SK-N-SH (cell line): Measurements from ENCODE around the gene HMGCS1.

Experiments
- CTCF ChIP-seq: fragments of 200-600 bp; sonication (generic); IDR thresholded peaks from 2 replicates; pipeline ENCODE4 v1.6.1; 2017; ENCODE audit warnings: antibody characterized with exemption, mild to moderate bottlenecking, moderate library complexity
- EP300 ChIP-seq, 2 experiments: IDR thresholded peaks; 2 replicates each; pipeline versions ENCODE4 v1.4.0 to v1.6.1; 2012; ENCODE audit warnings: borderline replicate concordance in 1 of 2, low read depth in 1 of 2, low read length in 1 of 2
- EZH2phosphoT487 ChIP-seq: fragments of 200-600 bp; sonication (generic); IDR thresholded peaks from 2 replicates; pipeline ENCODE4 v1.6.1; 2017; ENCODE audit warnings: low read depth, mixed run types, mild to moderate bottlenecking, antibody characterized with exemption, moderate library complexity, borderline replicate concordance
- FOXM1 ChIP-seq: IDR thresholded peaks from 2 replicates; pipeline ENCODE4 v1.4.0; 2012; ENCODE audit warnings: low read depth, mild to moderate bottlenecking
- GABPA ChIP-seq: IDR thresholded peaks from 2 replicates; pipeline ENCODE4 v1.4.0; 2012; ENCODE audit warnings: low read depth, mild to moderate bottlenecking
- MAX ChIP-seq: IDR thresholded peaks from 2 replicates; pipeline ENCODE4 v1.4.0; 2012; ENCODE audit warnings: low read depth
- NRF1 ChIP-seq: IDR thresholded peaks from 2 replicates; pipeline ENCODE4 v1.6.1; 2012; ENCODE audit warnings: low read depth, mild to moderate bottlenecking, low read length
- POLR2AphosphoS5 ChIP-seq: IDR thresholded peaks from 2 replicates; pipeline ENCODE4 v1.6.1; 2012; ENCODE audit warnings: low read depth, low read length
- USF2 ChIP-seq: fragments of 150-350 bp; IDR thresholded peaks from 2 replicates; pipeline ENCODE4 v1.6.1; 2017; ENCODE audit warnings: antibody characterized with exemption, low read length, low read depth, borderline replicate concordance

GRCh38 chr5:43354774-43355173 lies 41.6 kb upstream of the HMGCS1 start:
- TF ChIP-seq CTCF (no peak), FOXM1 (no peak), EP300 (IDR thresholded peaks at IDR 0.05; ENCODE audit: borderline replicate concordance in 1 of 2, low read depth in 1 of 2, low read length in 1 of 2) (no peak), POLR2AphosphoS5 (no peak), NRF1 (no peak), MAX (no peak), EZH2phosphoT487 (no peak), USF2 (no peak), GABPA (no peak)
